Choroid plexus epithelial cell (primary cell): ENCODE data around the gene ADAMTS12.
A peak's percentile ranks its signal among the peaks of the same experiment; 100 is the strongest.

Source experiments
- DNase-seq: peaks from one replicate; pipeline ENCODE4 v3.0.0-alpha.2; 2010; ENCODE audit warnings: low read depth
- H3K4me3 ChIP-seq: 2 replicates; pipeline ENCODE4 v1.5.1; 2011; ENCODE audit warnings: low read depth, mild to moderate bottlenecking, control low read depth, low read length, moderate library complexity
- TF ChIP-seq, protein P1 (sequence below): conservative IDR thresholded peaks from 2 replicates; pipeline ENCODE4 v1.5.1; 2011; ENCODE audit warnings: low read depth, mild to moderate bottlenecking, control low read depth, inconsistent platforms, low read length, moderate library complexity

ADAMTS12 gene

DNA sequence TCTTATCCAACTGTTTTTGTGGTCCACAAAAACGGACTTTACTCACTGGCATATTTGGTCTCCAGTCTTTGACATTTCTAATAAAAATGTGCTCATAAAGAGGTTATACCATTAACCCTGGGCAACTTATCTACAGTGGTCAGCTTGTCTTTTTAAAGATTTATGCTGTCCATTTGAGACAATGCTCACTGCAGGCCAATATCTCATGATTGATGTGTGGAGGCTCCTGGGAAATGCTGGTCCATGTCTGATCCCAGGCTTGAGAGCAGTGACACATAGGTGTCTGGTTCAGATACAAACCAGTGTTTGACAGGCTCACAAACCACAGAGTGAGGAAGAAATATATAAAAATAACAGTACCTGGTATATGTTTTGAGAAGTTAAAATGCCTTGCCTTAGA, 270.3 kb downstream of the ADAMTS12 start:
- TF ChIP-seq, protein P1, sequence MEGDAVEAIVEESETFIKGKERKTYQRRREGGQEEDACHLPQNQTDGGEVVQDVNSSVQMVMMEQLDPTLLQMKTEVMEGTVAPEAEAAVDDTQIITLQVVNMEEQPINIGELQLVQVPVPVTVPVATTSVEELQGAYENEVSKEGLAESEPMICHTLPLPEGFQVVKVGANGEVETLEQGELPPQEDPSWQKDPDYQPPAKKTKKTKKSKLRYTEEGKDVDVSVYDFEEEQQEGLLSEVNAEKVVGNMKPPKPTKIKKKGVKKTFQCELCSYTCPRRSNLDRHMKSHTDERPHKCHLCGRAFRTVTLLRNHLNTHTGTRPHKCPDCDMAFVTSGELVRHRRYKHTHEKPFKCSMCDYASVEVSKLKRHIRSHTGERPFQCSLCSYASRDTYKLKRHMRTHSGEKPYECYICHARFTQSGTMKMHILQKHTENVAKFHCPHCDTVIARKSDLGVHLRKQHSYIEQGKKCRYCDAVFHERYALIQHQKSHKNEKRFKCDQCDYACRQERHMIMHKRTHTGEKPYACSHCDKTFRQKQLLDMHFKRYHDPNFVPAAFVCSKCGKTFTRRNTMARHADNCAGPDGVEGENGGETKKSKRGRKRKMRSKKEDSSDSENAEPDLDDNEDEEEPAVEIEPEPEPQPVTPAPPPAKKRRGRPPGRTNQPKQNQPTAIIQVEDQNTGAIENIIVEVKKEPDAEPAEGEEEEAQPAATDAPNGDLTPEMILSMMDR: no peak
- no peak overlapping the region for H3K4me3 ChIP-seq
- no peak for DNase-seq

DNA sequence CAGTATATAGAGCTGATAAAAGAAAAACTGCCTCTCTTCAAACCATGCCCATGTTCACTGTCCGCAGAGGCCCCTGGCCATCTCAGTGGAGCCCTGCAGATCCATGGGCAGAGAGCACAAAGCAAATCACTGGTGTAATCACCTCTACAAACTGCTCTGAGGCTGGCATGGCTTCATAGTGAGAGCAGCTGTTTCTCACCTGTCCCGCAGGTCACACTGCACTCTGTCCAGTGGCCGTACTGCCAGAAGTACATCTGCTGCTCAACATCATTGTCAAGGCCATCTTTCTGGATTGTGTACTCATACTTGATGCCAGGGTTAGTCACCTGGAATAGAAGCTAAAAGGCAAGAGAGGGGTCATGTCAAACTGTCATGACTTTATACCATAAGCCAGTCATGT, 277.8 kb downstream of the ADAMTS12 start:
- TF ChIP-seq, protein P1: no peak
- no peak for DNase-seq
- no peak overlapping the region for H3K4me3 ChIP-seq

DNA sequence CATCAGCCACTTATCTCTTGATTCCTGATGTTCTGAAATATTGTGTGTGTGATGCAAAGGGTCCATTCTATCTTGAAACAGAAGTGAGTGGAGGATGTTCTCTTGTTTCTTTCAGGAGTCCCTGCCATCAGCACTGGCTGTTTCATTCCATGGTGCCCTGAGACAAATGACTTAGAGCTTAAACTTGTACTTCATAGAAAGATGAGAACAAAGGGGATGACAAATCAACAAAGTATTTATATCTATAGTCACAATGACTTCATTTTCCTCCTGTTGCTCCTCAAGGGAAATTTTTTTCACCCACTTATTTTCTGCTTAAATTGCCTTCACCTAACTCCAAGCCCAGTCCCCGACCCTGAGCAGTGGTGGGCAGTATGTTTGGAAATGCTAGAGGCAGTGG, 279.4 kb downstream of the ADAMTS12 start:
- H3K4me3 ChIP-seq: no peak overlapping the region
- TF ChIP-seq, protein P1: no peak
- DNase-seq: peak; percentile 42

DNA sequence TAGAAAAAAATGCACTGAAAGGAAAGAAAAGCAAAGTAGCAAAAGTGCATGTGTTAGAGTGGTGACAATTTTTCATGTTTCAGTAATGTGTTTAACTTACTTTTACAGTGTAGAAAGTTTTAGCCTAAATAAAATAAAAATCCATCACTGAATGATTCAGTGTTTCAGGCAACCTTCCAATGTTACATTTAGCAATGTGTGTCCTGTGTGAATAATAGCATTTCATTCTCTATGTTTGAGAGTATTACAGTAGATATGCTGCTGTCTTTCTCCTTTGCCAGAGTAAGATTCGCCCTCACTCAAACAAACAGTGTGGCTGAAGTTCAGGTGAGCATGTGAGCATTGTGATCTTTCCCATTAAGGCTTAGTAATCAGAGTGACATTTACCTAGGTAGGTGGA, 279.9 kb downstream of the ADAMTS12 start:
- TF ChIP-seq, protein P1: no peak
- H3K4me3 ChIP-seq: no peak overlapping the region
- peak; percentile 64 for DNase-seq

DNA sequence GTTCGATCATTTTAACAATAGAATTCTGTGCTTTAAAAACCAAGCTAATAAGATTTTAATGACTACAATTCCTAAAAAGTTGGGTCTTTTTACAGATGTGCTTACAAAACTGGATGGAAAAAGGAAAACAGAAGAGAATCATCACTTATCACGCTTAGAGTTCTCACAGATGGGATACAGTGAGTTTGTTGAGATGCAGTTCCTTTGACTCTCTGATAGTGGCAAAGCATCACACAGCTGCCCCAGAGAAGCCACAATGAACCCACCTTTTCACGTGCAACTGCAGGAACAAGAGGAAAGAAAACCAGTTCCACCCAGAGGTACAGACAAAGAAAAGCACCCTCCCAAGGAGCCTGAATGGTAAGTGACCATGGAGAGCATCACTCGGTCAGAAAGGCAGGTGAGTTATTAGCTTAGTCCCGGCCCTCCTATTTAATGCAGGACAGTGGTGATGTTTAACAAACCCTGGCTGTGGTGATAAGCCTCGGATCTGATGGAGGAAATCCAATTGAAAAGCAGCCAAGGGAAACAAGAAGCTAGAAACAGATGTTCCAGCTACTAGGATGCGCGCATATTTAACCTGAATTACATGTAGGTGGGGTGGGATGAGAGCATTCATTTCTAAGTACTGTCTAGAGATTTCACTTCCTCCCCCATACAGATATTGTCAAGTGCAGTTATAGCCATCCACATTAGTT, 283.3 kb downstream of the ADAMTS12 start:
- H3K4me3 ChIP-seq: no peak overlapping the region
- TF ChIP-seq, protein P1: no peak
- DNase-seq: peak; percentile 54

DNA sequence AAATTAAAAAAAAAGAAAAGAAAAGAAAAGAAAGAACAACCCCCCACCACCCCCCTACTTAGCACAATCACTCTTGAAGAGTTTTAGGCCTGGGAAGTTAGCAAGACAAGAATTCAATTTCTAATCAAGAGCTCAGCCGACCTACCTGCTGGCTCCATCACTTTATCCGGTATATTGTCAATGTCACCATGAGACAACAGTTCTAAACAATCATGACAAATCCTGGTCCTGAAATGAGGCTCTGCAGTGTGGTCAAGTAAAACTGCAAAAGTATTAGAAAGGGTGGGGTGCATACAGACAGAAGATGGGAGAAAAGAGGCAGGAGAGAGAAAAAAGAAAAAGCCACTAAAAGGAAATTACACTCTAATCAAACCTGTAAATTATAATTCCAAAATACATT, 287.3 kb downstream of the ADAMTS12 start:
- TF ChIP-seq, protein P1: no peak
- no peak overlapping the region for H3K4me3 ChIP-seq
- no peak for DNase-seq

DNA sequence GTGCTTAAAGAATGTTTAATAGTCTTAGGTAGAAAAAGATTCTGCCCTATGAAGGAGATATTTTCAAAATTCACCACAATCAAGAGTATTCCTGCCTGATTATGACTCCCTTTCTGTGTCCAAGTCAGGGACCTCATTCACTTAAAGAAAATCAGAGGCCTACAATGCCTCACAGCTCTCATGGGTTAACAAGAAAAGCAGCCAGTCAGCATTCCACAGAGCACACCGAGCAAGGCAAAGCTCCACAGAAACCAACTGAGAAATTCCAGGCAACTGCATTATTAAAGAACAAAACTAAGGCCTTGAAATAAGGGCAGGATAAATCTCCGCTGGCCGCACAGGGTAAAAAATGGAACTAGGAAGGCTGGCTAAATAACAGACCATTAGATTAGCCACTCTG, 289.9 kb downstream of the ADAMTS12 start:
- DNase-seq: peak; percentile 52
- TF ChIP-seq, protein P1: no peak

More for the DNA sequence above, 289.9 kb downstream of the ADAMTS12 start:
- H3K4me3 ChIP-seq: no peak overlapping the region
